Left cardiac atrium (tissue), 4 donors: ENCODE results near the gene FBLN5. TPM values are rescaled to one million over a fixed set of nuclear protein-coding genes. Genes with fewer than 3 reads are reported as not detected.
A peak's percentile ranks its signal among the peaks of the same experiment; 100 is the strongest.

Experiments
- ATAC-seq, 2 donors: fragments of 200-7000 bp; cut with Tn5 transposase; one replicate each; pipeline ENCODE4 v1.9.1; 2020; ENCODE audit warnings: mild to moderate bottlenecking in 2 of 2, moderate library complexity in 2 of 2
- DNase-seq: peaks from one replicate; pipeline ENCODE4 v3.0.0-alpha.2; 2020
- intact Hi-C, 2 donors: fragments of 100-400 bp; cut with DNase I; formaldehyde crosslinking; loops; one replicate each; pipeline versions ENCODE4 v1.14.1 to v1.15.1; 2022 to 2023
- total RNA-seq, 2 donors: library from RNA; stranded (reverse); fragmentation: NEBNext Ultra II Directional; extraction: Animal tissue kit (Norgen Biotek cat#: 25700); gene quantifications; one replicate each; pipeline ENCODE4 v1.2.1, GENCODE V29; 2021
- donor health status: DM: no; HTN: yes; CAD: no.
- donor health status: DM: no; HTN: yes; CAD: no; lungs with severe emphysema.
- donor health status: DM: yes; HTN: yes; CAD: no.
- donor health status: Dilated cardiomyopathy.

The FBLN5 gene
- total RNA-seq, 2 donors from 2014 or later, result 121 to 122 TPM

DNA sequence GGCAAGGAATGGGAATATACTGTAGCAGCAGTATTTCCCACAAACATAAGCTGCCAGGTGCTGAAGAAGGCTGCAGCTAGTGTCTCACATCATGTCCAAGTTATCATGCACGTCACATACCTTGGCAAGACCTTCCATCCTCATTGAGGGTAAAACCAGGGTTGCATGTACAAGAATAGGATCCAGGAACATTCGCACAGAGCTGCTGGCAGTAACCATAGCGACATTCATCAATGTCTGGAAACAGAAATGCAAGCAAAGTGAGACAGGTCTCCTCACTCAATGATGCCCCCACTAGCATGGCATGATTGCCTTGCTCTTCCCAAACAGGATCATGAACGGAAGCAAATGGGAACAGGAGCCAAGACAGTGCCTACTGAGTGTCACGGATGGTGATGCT lies 56.4 kb downstream of the FBLN5 start:
- ATAC-seq (no peak), DNase-seq (no peak)
- intact Hi-C loops, result no loop called here

DNA sequence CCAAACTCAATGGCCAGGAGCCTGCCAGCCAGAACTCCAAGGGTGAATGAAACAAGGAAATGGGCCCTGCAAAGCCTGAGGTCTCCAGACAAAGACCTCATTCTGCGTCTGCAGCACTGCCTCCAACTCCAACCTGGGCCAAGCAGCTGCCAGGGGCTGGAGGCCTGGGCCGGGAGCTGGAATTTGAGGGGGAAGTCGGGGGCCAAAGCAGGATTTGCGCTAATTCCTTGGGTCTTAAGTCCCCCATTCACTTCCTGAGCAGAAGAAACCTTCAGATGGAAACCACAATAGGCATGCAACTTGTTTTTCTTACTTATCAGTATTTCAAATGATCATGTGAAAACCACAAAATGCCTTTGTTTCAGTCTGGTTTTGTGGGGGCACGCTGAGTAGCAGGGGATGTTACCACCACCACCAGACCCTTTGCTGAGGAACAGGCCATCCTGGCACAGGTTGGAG lies 57.2 kb downstream of the FBLN5 start:
- peak; percentile 40 to 44 for ATAC-seq
- DNase-seq, result no peak
- intact Hi-C loops, result no loop called here

DNA sequence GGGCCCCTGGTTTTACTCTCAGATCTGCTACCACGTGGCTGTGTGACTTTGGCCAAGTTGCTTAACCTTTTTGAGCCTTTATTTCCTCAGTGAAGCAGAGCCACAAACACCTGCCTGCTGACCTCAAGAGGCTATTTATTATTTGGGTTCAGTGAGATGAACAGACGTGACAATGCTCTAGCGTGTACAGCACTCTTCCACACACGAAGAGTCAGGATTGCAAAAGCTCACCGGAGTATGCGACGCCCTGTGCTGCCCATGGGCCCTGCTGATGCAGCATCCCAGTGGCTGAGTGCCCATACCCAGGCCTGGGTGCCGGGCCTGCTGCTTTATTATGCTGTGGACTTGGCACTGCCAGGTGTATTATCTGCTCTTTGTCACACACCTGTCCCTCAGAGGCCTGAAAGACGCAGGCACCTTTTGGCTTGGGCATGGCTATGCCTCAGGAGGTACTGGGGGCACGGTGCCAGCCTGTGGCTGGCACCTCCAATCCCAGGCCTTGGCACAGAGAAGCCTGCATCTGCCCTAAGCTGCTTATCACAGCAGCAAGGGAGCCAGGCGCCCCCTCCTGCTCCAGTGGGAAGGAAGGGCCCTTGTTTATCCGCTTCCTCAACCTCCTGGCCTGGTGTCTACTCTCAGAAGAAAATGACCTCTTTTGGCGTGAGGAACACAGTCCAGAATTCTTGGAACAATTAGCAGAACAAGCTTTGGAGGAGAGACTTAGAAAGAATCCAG lies 57.9 kb downstream of the FBLN5 start:
- DNase-seq (peak; percentile 59), ATAC-seq (peak; percentile 51 to 52)
- intact Hi-C loops, result no loop called here

DNA sequence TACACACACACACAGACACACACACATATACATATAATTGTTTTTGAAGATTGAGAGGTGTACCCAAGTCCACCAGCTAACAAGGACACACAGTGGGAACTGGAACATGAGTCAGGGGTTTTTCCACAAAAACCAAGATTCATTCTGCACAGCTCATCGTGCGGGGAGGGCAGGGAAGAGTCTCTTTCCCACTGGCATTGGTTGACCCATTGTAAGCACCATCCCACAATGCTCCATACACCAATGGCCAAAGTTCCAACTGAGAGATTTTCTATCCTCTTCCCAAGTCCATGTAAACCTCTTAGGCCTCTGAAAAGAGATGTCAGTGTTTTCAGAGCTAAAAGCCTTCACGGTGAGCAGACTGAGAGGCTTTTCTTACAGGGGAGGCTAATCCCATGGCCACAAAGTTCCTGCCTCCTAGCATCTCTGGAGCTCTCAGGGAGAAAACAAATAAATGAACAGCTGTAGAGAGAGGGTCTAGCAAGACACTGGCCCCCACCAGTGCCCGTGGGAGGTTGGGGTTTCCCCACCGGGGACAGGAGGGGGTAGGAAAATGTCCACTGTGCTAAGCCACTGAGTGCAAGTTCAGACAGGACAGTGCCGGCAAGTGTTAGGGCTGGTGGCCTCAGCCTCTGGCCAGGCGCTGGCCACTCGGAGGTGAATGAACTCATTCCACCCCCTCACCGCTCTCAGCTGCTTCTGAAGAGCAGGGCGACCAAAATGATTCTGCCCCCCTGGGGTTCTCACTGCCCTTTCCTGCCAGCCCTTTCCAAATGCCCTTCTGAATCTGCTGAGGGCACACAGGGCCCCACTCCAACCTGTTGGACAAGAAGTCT lies 58.6 kb downstream of the FBLN5 start:
- DNase-seq (no peak), ATAC-seq (no peak)
- intact Hi-C loops, result no loop called here

DNA sequence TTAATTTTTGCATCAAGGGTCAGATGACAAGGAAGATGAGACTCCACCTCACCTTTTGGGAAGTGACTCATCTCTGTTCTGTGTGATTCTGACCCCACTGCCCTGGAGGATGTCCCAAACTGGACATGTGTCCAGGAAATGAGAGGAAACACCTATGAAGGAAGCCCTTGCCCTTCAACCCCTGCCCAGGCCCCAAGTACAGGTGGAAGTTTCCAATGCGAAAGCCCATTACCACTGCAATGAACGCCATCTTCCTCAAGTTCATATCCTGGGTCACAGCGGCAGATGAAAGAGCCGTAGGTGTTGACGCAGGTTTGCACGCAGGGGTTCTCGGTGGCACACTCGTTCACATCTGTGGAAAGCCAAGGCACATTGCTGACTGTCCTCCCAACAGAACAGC lies 60.5 kb downstream of the FBLN5 start:
- intact Hi-C loops, result no loop called here
- ATAC-seq (no peak), DNase-seq (no peak)

DNA sequence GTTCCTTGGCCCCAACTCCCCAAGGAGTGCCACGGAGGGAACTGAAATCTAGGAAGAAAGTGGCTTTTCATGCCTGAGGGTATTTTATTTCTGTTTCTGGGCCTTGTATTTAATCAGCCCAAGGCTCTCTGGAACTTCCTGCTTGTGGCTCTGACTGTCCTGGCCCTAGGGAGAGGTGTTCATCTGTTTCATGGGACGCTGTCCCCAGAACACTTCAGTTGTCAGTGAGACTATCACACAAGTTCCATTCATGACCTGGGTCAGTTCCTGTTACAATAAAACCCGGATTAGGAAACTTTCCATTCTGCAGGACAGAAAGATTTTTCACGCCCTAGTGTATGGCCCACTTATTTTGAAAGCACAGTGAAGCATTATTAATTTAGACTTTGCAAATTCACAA lies 61.7 kb downstream of the FBLN5 start:
- intact Hi-C loops, result no loop called here
- no peak for ATAC-seq

DNA sequence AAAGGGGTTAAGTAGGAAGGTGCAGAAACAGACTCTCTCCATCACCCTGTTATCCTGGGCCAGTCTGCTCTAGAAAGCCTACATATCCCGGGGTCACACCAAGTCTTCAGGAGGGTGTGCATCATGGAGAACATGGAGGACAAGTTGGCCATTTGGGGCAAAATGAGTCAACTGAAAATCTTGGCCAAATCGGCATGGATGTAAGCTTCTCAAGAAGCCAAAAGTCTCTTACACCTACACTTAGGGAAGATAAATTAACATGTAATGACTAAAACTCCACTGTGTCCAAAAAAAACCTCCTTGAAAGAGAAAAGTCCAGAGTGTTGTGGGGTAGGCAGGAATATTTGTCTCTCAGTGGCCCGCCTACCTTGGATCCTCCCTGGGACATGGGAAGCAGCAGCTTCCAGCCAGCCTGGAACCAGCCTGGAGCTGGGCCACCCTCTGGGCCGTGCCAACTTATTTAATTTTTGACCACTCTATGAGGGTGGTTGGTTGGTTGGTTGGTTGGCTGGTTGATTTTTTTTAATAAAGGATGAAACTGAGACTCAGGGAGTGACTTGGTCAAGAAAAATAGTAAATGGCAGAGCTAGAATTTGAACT lies 62.3 kb downstream of the FBLN5 start:
- peak in 1 of 2 donors; percentile 43 for ATAC-seq

More for the DNA sequence above, 61.7 kb downstream of the FBLN5 start:
- DNase-seq, result no peak

DNA sequence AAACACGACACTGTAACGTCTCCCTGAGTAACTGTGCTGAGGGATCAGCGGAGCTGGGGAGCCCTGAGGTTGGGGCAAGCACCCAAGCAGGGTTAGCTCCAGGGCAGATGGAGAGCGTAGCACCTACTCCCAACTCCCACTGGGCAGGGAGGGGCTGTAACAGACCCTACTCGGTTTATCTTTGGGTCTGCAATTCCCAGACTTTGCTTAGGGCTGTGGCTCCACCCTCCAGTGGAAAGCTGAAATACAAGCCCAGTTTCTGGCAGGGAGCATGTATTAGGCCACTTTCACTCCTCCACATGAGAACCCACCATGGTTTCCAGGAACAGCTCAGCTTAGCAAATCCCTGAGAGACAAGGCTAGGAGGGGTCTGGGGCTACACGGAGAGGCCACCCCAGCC lies 62.8 kb downstream of the FBLN5 start:
- no peak for DNase-seq
- ATAC-seq, result peak; percentile 42 to 58

More for the DNA sequence above, 62.3 kb downstream of the FBLN5 start:
- intact Hi-C loops, result no loop called here
- DNase-seq, result no peak

DNA sequence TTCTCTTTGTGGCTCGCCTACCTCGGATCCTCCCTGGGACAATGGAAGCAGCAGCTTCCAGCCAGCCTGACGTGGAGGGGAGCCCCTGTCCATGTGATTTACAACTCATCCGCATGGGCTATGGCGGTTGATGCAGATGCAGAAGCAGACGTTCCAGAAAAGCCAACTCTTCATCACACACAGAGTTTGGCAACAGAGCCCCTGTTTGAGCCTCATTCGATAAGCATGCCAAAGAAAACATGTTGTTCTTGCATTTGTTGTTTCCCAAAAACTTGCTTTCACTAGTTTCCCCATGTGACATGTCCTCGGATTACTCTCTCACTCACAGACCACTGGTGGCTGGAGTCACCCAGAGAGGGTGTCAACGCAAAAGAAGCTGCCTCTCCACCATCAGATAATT lies 63.7 kb downstream of the FBLN5 start:
- intact Hi-C loops, result no loop called here
- ATAC-seq (peak; percentile 66 to 78), DNase-seq (peak; percentile 73)

More for the DNA sequence above, 62.8 kb downstream of the FBLN5 start:
- intact Hi-C loops, result no loop called here

DNA sequence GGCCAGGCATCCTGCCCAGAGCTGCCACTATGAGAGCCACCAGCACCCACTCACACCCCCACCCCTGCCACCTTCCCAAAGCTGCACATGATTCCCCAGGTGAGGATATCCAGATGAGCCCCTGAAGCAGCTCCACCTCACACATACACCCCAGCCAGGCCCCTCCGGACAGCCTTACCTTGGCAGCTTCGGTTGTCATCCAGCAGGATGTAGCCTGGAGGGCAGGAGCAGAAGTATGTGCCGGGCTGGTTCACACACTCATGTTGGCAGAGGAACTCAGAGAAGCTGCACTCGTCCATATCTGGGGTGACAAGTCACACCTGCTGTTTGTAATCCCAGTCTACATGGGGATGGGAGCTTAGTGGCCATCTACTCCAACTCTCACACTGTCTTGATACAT lies 64.7 kb downstream of the FBLN5 start:
- ATAC-seq (no peak), DNase-seq (no peak)
- intact Hi-C loops, result no loop called here

DNA sequence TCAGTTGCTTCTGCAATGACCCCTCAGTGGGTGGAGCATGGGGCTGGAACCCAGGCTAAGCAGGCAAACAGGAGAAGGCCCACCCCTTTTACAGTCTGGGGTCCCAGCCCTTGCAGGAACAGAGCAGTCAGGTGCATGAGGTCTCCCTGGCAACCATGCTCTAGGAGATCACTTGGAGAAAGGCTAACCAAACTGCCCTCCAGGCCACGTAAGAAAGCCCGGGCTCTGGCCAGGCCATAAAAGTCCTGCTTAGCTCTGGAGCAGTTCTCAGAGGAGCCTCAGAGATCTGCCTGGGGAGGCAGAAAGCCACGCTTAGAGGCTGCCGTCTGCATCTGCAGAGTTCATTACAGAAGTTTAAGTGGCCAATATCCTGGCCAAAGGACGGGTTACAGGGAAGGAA lies 65.1 kb downstream of the FBLN5 start:
- intact Hi-C loops, result no loop called here
- ATAC-seq (no peak), DNase-seq (no peak)

DNA sequence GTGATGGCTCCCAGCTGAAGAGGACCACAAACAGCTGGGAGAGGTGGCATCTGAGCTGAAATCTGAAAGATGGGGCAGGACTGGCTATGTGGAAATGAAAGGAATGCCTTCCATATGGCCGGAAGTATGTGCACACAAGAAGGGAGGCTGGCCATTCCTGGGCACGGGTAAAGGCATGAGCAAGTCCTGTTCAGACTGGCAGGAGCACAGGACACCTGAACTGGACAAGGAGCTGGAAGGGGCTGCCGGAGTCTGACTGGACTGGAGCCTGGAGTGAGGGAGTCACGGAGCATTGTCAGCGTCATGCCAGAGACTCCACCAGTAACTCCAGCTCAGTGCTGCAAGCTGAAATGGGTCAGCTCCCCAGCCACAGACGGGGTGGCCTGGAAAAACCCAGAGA lies 68.3 kb downstream of the FBLN5 start:
- intact Hi-C loops, result no loop called here
- DNase-seq (no peak), ATAC-seq (no peak)

DNA sequence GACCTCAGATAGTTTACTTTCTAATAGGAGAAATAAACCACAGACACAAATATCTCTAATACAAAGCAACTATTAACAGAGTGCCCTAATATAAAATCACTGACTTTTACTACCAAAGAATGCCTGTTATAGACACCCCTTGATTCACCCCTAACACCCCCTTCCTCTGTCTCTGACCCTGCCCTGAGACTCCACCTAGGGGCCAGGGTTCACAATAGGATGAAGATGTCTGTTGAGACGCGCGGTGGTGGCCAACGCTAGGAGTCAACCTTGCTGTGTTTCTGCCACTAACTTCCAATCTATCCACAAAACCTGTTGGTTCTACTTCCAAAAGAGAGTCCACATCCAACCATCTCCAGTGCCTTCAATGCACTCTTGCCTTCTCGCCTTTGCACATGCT lies 69.2 kb downstream of the FBLN5 start:
- DNase-seq (no peak), ATAC-seq (no peak)
- intact Hi-C loops, result no loop called here

DNA sequence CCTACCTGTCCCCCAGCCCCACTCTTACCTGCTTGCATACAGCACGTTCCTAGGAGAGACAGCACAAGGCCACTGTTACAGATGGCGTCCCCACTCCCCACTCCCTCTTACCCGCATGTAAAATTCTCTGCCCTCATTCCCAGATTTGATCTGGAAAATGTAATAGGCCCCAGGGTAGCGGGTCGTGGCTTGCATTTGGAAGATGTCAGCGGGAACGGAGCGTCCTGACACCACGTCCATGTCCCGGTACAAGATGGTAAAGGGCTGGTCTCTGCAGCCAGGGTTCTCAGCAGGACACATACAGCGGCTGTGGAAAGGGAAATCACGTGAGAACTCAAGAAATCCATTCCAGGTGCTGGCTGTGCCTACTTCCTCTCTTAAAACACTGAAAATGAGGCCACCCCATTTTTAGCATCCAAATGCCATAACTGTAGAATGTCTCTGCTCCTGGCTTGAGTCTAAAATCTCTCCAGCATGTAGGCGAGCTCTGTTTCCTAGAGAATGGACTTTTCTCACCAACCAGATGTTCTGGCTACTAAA lies 70.0 kb downstream of the FBLN5 start:
- ATAC-seq (no peak), DNase-seq (no peak)
- intact Hi-C loops, result no loop called here

DNA sequence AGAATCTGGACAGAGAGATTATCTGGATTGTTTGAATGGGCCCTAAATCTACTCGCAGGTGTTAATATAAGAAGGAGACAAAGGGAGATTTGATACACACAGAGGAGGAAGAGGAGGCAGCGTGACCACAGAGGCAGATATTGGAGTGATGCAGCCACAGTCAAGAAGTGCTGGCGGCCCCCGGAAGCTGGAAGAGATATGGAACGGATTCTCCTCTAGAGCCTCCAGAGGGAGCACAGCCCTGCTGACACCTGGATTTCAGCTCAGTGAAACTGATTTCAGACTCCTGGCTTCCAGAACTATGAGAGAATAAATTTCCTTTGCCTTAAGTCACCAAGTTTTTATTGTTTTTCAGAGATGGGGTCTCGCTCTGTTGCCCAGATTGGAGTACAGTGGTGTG lies 71.0 kb downstream of the FBLN5 start:
- ATAC-seq (no peak), DNase-seq (no peak)
- intact Hi-C loops, result no loop called here

DNA sequence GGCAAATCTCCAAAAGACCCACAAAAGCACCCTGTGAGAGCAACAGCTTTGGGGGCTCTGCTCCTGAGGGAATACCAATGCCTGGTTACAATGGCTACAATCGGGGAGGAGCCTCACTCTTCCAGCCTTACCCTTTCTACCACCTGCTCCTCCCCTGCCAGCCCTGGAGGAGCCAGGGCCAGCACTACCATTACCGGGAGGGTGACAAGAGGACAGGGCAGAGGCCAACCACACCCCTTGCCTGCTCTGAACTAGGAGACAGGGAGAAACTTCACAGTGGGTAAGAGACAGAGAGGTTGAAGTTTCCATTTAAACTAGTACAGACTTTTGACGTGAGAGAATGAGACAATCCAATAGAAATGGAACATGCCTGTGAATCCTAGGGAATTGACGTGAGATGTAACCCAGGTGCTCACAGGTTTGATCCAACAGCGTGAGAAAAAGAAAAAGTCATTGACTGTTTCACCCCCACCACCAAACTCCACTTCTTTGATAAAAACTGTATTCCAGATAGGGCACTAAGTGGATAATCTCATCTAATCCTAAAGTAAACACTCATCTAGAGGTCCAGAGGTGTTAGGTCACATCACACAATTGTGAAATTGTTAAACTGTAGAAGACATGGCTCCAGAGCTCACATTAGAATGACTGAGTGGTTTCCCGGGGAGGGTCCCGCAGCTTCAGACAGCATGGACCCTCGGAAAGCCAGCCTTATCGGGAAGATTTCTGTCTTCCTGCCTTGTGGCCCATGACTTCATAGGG lies 71.8 kb downstream of the FBLN5 start:
- no peak for DNase-seq
- intact Hi-C loops, result no loop called here
- no peak for ATAC-seq

DNA sequence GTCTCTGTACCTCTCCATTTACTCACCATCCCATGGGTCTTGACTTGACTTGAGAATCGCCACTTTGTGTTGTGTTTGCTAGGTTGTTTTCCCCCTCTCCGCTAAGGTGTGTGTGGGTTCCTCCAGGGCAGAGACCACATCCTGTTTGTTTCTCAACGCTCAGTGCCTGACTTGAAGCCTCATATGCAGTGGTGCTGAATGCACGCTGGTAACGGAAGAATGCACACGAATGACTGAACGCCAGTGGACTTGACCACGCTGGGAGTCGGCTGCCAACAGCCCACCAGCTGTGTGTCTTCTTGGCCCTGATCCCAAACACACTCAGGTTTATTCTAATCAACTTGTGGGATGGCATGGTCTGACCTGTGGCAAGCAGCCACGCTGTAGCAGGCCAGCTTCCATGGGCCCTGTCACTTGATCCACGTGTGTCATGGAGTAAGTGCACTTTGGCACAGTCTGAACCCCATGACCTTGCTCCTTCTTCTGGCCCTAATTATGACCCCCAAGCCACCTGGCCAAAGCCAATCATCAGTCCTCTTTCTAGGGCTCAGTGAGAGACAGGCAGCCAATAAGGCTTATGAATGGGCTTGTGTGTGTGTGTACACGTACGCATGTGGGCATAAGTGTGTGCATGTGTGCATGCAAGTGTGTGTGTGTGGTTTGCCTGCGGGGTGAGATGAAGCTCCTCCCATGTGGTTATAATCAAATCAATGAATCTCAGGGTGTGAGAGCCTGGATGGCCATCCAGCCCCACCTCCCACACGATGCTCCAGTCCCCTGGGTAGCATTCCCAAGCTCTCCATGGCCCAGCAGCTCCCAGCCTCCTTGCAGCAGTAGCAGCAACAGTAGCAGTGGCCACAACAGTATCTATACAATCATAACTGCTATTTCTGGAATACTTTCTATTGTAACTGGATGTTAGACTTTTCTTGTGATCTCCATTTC lies 73.8 kb downstream of the FBLN5 start:
- DNase-seq, result no peak
- intact Hi-C loops, result no loop called here
- peak; percentile 27 to 53 for ATAC-seq
